ENCODE measurements around the gene AQP1. TPM values are rescaled to one million over a fixed set of nuclear protein-coding genes. Genes with fewer than 3 reads are reported as not detected.

AQP1 gene
- total RNA-seq, 1 donor from 2014 or later, result 121 TPM

- peak; percentile 94 for DNase-seq (ENCODE audit: low spot score)
These were observed 9.2 kb downstream of the AQP1 start for GRCh38 chr7:30920584-30921539.

DNA sequence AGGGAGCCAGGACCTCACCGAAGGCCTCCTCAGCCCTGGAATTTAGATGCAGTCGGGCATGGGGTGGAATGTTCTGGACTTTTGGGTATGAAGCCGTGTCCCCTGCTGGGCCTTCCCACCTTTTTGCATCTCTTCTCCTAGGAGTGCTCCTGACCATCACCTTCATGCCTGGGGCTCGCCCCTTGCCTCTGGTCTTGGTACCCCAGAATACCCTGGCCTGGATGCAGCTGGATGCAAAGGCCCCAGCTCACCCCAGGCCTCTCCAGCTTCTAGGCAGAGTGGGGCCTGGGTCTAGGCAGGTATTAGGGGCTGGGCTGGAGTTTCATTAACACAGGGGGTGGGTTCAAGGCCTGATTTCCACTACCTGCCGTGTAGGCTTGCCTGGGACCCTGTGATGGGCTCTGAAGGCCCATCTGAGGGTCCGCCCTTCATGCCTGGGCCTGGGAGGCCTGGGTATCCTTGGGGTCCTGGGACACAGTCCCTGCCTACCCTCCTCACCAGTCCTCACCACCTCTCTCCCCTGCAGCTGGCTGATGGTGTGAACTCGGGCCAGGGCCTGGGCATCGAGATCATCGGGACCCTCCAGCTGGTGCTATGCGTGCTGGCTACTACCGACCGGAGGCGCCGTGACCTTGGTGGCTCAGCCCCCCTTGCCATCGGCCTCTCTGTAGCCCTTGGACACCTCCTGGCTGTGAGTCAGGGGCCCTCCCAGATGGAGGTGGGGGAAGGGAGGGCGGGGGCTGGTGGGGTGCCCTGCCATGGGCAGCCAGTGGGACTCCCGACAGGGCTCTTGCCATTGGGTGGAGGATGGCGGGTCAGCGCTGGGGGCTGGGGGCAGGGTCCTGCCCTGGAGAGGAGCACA, 10.1 kb downstream of the AQP1 start:
- DNase-seq (ENCODE audit: low spot score), result no peak

GRCh38 chr7:30922596-30922995, 10.9 kb downstream of the AQP1 start:
- no peak for DNase-seq (ENCODE audit: low spot score)

DNA sequence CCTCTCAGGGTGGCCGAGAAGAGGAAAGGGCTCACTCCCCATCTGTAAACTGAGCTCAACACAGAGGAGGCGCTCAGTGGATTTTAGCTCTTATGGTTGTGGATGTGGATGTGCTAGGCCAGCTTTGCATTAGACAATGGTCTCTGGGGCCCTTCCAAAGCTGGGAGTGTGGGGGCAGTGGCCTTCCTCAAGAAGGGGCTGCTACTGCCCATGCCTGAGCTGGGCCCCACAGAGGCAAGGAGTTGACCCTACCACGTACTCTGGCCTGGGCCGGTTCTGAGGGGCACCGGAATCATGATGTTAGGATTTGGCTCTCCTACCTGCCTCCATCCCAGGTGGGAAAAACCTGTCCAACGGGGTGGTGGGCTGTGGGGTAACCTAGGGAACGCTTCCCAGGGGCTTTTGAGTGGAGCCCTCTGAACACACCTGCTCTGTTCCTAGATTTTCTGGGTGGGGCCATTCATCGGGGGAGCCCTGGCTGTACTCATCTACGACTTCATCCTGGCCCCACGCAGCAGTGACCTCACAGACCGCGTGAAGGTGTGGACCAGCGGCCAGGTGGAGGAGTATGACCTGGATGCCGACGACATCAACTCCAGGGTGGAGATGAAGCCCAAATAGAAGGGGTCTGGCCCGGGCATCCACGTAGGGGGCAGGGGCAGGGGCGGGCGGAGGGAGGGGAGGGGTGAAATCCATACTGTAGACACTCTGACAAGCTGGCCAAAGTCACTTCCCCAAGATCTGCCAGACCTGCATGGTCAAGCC, 11.5 kb downstream of the AQP1 start:
- DNase-seq (ENCODE audit: low spot score), result no peak

- no peak for DNase-seq (ENCODE audit: low spot score)
These were observed 12.2 kb downstream of the AQP1 start for GRCh38 chr7:30923774-30924413.

- DNase-seq (ENCODE audit: low spot score), result no peak
These were observed 13.0 kb downstream of the AQP1 start for GRCh38 chr7:30924624-30925023.

- DNase-seq (ENCODE audit: low spot score), result no peak
These were observed 13.5 kb downstream of the AQP1 start for GRCh38 chr7:30925117-30925516.

DNA sequence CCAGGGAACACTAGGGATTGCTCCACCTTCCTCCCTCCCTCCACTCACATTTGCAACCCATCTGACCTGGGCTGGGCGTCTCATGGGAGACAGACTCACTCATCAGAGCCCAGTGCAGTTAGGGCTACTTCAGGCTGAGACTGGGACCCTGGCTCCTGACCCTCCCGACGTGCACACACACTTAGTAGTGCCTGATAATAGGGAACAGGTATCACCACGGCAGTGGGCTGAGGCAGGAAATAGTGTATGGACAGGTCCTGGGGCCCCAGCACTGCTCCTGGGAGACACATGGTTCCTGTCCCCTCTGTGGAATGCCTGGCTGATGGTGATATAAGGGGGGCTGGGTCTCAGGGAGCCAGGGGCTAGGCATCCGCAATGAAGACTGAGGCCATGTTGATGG, 14.3 kb downstream of the AQP1 start:
- no peak for DNase-seq (ENCODE audit: low spot score)

GRCh38 chr7:30926313-30926712, 14.7 kb downstream of the AQP1 start:
- no peak for DNase-seq (ENCODE audit: low spot score)

- no peak for DNase-seq (ENCODE audit: low spot score)
These were observed 15.4 kb downstream of the AQP1 start for GRCh38 chr7:30927040-30927439.

DNA sequence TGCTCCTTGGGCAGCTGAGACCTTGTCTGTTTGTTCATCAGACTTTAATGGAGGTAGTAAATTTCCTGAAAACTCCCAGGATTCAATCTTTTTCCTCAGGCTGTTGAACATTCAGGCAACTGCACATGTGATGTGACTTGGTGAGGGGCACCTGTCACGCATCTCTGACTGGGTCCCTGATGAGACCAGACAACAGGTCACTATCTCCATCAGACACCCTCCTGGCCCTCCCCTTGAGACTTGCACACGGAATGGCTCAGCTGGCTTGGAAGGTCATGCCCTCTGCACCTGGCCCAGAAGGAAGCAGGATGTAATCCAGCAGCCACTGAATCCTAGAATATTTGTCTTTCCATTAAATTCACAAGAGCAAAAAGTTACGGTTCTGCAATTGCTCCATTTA, 15.9 kb downstream of the AQP1 start:
- DNase-seq (ENCODE audit: low spot score), result no peak

GRCh38 chr7:30928254-30928872, 16.7 kb downstream of the AQP1 start:
- DNase-seq (ENCODE audit: low spot score), result no peak

DNA sequence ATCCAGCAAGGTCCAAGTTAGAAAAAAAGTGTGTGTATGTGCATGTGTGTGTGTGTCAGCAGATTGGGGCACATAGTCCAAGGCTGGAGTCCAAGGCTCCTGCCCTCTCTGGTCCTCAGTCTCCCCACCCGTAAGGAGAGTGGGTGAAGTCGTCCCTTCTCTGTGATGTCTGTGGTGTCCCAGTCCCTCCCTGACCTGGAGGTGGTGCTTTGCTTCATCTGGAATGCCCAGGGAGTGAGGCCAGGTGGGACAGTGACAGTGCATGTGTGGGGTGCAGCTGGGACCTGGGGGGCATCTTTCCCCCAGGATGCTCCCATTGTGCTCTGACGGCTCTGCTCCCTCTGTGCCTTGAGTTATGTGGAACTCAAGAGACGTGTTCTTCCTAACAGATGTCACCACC, 18.0 kb downstream of the AQP1 start:
- no peak for DNase-seq (ENCODE audit: low spot score)

- DNase-seq (ENCODE audit: low spot score), result peak; percentile 92
These were observed 19.0 kb downstream of the AQP1 start for GRCh38 chr7:30930621-30931020.

- DNase-seq (ENCODE audit: low spot score), result peak; percentile 73
These were observed 19.7 kb downstream of the AQP1 start for GRCh38 chr7:30931161-30931928.

DNA sequence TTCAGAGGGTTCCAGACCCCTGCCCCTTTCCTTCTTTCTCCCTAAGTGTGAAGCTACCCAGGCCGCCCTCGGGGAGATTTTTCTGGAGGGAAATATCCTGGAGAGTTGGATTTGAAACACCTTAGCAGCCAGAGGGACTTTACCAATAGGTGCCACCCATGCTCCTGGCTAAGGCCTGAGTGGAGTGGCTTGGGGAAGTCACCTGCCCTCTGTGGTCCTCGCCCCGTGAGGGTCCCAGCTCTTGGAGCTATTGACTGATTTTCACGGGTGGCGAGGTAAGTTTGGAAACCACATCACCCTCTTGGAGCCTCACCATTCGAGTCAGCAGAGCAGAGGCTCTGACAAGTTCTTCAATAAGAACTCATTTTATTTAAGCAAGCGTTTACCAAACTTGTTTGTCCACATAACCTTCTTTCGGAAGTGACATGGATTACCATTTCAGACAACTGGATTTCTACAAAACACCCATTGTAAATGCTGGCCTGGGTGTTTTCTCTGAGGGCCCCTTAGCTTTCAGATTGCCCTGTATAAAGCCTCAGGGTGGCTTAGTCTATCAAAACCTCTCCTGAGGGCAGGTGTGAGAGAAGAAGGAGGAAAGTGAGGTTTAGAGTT, 20.4 kb downstream of the AQP1 start:
- no peak for DNase-seq (ENCODE audit: low spot score)

GRCh38 chr7:30932562-30932961, 20.9 kb downstream of the AQP1 start:
- no peak for DNase-seq (ENCODE audit: low spot score)

DNA sequence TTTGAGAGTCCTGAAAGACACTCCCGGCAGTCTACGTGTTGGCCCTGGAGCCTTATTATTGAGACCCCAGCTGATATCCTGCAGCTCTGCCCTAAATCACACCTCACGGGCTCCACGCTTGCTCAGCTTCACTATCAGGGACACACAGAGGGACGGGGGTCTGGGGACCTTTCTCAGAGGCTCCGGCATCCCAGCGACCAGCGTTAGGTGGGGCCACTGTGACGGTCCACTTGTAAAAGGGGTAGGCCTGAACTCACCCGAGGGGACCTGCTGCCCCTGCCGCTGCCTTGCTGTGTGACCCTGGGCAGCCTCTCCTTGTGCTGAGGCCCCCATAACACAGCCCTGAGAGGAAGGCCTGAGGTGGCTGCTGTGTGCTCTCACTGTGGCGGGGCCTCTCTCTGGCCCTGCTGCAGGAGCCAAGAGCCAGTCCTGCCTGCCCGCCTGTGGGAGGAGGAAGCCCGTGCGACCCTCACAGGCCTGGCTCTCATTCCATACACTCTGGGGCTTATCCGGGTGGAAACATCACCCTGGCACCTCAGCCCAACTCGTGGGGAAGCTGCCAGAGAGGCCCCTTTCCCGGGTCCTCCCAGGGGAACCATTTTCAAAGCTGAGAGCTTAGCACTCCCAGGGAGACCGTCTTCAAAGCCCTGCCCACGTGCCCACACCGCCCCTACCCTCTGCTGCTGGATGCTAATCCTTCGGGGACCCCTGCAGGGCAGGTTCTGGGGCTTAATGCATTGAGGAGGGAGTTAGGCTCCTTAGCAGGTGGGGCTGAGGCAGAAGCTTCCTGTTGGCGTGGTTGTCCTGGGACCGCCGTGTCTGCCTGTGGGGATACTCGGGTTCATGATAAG, 21.7 kb downstream of the AQP1 start:
- no peak for DNase-seq (ENCODE audit: low spot score)

- no peak for DNase-seq (ENCODE audit: low spot score)
These were observed 22.6 kb downstream of the AQP1 start for GRCh38 chr7:30934225-30934624.

Data from umbilical cord (tissue), 2 donors.